DND-41 (cell line): Measurements from ENCODE around the gene COBL.

Experiments
- ATAC-seq: fragments of 200-7000 bp; cut with Tn5 transposase; 3 replicates; pipeline ENCODE4 v1.9.1; 2021; ENCODE audit warnings: low read depth; ENCODE audit not compliant: insufficient read depth
- DNase-seq: peaks from one replicate; pipeline ENCODE4 v3.0.0-alpha.2; 2020
- H2AFZ ChIP-seq: 2 replicates; pipeline ENCODE4 v1.6.0; 2012; ENCODE audit warnings: low read depth, low read length
- H3K27ac ChIP-seq: 2 replicates; pipeline ENCODE4 v1.5.1; 2012; ENCODE audit warnings: low read length, inconsistent platforms
- H3K27me3 ChIP-seq: fragments of 200-600 bp; sonication (generic); 2 replicates; pipeline ENCODE4 v1.6.0; 2012; ENCODE audit warnings: low read length, mild to moderate bottlenecking, inconsistent platforms; ENCODE audit not compliant: insufficient read depth, poor library complexity
- H3K36me3 ChIP-seq: 2 replicates; pipeline ENCODE4 v1.5.1; 2012; ENCODE audit warnings: low read length, inconsistent platforms; ENCODE audit not compliant: insufficient read depth
- H3K4me1 ChIP-seq: 2 replicates; pipeline ENCODE4 v1.5.1; 2012; ENCODE audit warnings: mild to moderate bottlenecking, low read length; ENCODE audit not compliant: insufficient read depth
- H3K4me2 ChIP-seq: 2 replicates; pipeline ENCODE4 v1.6.0; 2012; ENCODE audit warnings: mild to moderate bottlenecking, moderate library complexity, low read length, inconsistent platforms; ENCODE audit not compliant: insufficient read depth
- H3K4me3 ChIP-seq, 2 experiments: fragments of 200-600 bp in 1 of 2; shearing (Covaris generic) in 1 of 2; 2 replicates each; pipeline ENCODE4 v1.5.1; 2012 to 2016; ENCODE audit warnings: inconsistent platforms in 2 of 2, low read length in 2 of 2, mild to moderate bottlenecking in 2 of 2, low read depth in 1 of 2, moderate library complexity in 1 of 2
- H3K79me2 ChIP-seq: 2 replicates; pipeline ENCODE4 v1.6.0; 2012; ENCODE audit warnings: low read length, inconsistent platforms; ENCODE audit not compliant: insufficient read depth
- H3K9ac ChIP-seq: 2 replicates; pipeline ENCODE4 v1.6.0; 2012; ENCODE audit warnings: low read depth, mild to moderate bottlenecking, inconsistent platforms, low read length, moderate library complexity
- H3K9me3 ChIP-seq: 2 replicates; pipeline ENCODE4 v1.5.1; 2012; ENCODE audit warnings: low read length, moderate library complexity, mild to moderate bottlenecking, inconsistent platforms; ENCODE audit not compliant: insufficient read depth, severe bottlenecking
- H4K20me1 ChIP-seq: 2 replicates; pipeline ENCODE4 v1.6.0; 2012; ENCODE audit warnings: low read length; ENCODE audit not compliant: insufficient read depth
- CTCF ChIP-seq: IDR thresholded peaks from 2 replicates; pipeline ENCODE4 v1.5.1; 2012; ENCODE audit warnings: borderline replicate concordance, low read length, moderate library complexity, mild to moderate bottlenecking; ENCODE audit not compliant: poor library complexity, severe bottlenecking; ENCODE audit errors: extremely low read depth
- EZH2 ChIP-seq: IDR thresholded peaks from 3 replicates; pipeline ENCODE4 v1.6.1; 2012; ENCODE audit warnings: borderline replicate concordance, low read depth, mild to moderate bottlenecking, moderate library complexity, low read length, inconsistent platforms; ENCODE audit not compliant: severe bottlenecking

Gene COBL

GRCh38 chr7:51309361-51310130 is 7.1 kb downstream of the COBL start:
- Histone ChIP-seq H3K9me3 (no peaks in the 10 kb centered on the region), H3K36me3 (no peaks in the 10 kb centered on the region), H3K4me3 (no peak overlapping the region), H3K79me2 (no peaks in the 10 kb centered on the region), H3K27ac (no peak overlapping the region), H3K9ac (no peak overlapping the region), H3K27me3 (no peaks in the 10 kb centered on the region), H3K4me1 (no peaks in the 10 kb centered on the region), H2AFZ (no peak overlapping the region), H3K4me2 (no peak overlapping the region), H4K20me1 (no peaks in the 10 kb centered on the region)
- ATAC-seq (no peak), DNase-seq (no peak)
- TF ChIP-seq EZH2 (no peak), CTCF (no peak)

- ATAC-seq (no peak), DNase-seq (no peak)
- Histone ChIP-seq H3K9me3 (no peaks in the 10 kb centered on the region), H3K9ac (no peak overlapping the region), H3K4me1 (no peaks in the 10 kb centered on the region), H3K4me3 (no peak overlapping the region), H3K4me2 (no peak overlapping the region), H4K20me1 (no peaks in the 10 kb centered on the region), H2AFZ (no peak overlapping the region), H3K36me3 (no peaks in the 10 kb centered on the region), H3K27me3 (no peaks in the 10 kb centered on the region), H3K27ac (no peak overlapping the region), H3K79me2 (no peaks in the 10 kb centered on the region)
- TF ChIP-seq CTCF (no peak), EZH2 (no peak)
These were observed 7.9 kb downstream of the COBL start for GRCh38 chr7:51308696-51309095.

- H3K27me3 ChIP-seq: no peaks in the 10 kb centered on the region
- H3K4me3 ChIP-seq: no peak overlapping the region
- no peaks in the 10 kb centered on the region for H3K79me2 ChIP-seq
- no peaks in the 10 kb centered on the region for H3K9me3 ChIP-seq
- H3K4me2 ChIP-seq: no peak overlapping the region
- H3K36me3 ChIP-seq: no peaks in the 10 kb centered on the region
- H3K27ac ChIP-seq: no peak overlapping the region
- H2AFZ ChIP-seq: no peak overlapping the region
- no peak for DNase-seq
- H3K4me1 ChIP-seq: no peaks in the 10 kb centered on the region
- TF ChIP-seq EZH2 (no peak), CTCF (no peak)
- no peak overlapping the region for H3K9ac ChIP-seq
- no peaks in the 10 kb centered on the region for H4K20me1 ChIP-seq
- ATAC-seq: no peak
These were observed 8.3 kb downstream of the COBL start for GRCh38 chr7:51308265-51308664.
